Neural progenitor cell (in vitro differentiated cells): ENCODE data around the gene LRP1B.

Experiments
- EZH2 ChIP-seq: fragments of 200-600 bp; sonication (generic); IDR thresholded peaks from 2 replicates; pipeline ENCODE4 v1.6.1; 2017; ENCODE audit warnings: antibody characterized with exemption, mild to moderate bottlenecking, moderate library complexity
- TF ChIP-seq, protein P1 (sequence below): fragments of 200-600 bp; sonication (generic); IDR thresholded peaks from 2 replicates; pipeline ENCODE4 v1.5.1; 2017; ENCODE audit warnings: antibody characterized with exemption, mild to moderate bottlenecking

DNA sequence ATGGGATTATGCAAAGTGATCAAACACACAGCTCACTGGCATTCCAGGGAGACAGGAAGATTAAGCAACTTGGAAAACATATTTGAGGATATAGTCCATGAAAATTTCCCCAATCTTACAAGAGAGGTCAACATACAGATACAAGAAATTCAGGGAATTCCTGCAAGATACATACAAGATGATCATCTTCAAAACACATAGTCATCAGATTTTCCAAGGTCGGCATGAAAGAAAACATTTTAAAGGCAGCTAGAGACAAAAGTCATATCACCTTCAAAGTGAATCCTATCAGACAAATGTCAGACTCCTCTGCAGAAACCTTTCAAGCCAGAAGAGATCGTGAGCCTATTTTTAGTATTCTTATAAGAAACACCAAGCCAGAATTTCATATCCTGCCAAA, 1188.5 kb downstream of the LRP1B start:
- TF ChIP-seq, protein P1, sequence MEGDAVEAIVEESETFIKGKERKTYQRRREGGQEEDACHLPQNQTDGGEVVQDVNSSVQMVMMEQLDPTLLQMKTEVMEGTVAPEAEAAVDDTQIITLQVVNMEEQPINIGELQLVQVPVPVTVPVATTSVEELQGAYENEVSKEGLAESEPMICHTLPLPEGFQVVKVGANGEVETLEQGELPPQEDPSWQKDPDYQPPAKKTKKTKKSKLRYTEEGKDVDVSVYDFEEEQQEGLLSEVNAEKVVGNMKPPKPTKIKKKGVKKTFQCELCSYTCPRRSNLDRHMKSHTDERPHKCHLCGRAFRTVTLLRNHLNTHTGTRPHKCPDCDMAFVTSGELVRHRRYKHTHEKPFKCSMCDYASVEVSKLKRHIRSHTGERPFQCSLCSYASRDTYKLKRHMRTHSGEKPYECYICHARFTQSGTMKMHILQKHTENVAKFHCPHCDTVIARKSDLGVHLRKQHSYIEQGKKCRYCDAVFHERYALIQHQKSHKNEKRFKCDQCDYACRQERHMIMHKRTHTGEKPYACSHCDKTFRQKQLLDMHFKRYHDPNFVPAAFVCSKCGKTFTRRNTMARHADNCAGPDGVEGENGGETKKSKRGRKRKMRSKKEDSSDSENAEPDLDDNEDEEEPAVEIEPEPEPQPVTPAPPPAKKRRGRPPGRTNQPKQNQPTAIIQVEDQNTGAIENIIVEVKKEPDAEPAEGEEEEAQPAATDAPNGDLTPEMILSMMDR = no peak
- TF ChIP-seq EZH2 = no peak
